ENCODE data around the gene MMS22L.

DNA sequence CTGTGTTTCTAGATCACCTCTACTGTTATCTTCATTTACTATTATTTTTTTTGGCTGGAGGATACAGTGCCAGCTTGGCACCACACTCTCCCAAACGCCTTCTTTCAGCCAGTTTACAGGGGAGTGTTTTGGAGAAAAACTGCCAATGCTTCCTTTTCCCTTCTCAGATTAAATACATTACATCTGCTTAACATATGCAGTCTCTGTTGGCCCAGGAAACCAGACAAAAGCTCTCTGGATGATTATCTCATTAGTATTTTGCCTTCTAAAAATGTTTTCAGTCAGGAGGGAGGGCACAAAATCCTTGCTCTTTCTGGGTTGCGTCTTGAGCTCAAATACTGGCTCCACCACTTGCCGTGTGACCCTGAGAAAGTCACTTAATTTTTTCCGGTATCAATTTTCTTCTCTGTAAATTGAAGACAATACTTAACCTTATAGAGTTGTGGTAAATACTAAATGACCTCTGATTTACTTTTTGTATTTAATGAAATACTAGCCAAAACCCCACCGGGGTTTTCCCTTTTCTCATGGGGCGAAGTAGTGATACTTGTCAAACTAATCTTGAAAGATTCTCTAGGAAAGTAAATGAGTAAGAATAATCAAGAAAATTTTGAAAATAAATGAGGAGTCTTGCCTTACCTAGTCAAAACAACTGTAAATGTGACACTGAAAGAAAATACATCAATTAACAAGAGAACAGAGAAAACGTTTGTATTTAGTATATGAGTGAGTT is 146.2 kb downstream of the MMS22L start:
- TF ChIP-seq TAF1 (IDR thresholded peaks at IDR 0.05; ENCODE audit: borderline replicate concordance, insufficient read depth, low read length) (no peak), POLR2AphosphoS5 (IDR thresholded peaks at IDR 0.05; ENCODE audit: low read depth, low read length) (no peak), SIN3A (IDR thresholded peaks at IDR 0.05; ENCODE audit: borderline replicate concordance, insufficient read depth, low read length) (no peak)
- TF ChIP-seq, protein P1, sequence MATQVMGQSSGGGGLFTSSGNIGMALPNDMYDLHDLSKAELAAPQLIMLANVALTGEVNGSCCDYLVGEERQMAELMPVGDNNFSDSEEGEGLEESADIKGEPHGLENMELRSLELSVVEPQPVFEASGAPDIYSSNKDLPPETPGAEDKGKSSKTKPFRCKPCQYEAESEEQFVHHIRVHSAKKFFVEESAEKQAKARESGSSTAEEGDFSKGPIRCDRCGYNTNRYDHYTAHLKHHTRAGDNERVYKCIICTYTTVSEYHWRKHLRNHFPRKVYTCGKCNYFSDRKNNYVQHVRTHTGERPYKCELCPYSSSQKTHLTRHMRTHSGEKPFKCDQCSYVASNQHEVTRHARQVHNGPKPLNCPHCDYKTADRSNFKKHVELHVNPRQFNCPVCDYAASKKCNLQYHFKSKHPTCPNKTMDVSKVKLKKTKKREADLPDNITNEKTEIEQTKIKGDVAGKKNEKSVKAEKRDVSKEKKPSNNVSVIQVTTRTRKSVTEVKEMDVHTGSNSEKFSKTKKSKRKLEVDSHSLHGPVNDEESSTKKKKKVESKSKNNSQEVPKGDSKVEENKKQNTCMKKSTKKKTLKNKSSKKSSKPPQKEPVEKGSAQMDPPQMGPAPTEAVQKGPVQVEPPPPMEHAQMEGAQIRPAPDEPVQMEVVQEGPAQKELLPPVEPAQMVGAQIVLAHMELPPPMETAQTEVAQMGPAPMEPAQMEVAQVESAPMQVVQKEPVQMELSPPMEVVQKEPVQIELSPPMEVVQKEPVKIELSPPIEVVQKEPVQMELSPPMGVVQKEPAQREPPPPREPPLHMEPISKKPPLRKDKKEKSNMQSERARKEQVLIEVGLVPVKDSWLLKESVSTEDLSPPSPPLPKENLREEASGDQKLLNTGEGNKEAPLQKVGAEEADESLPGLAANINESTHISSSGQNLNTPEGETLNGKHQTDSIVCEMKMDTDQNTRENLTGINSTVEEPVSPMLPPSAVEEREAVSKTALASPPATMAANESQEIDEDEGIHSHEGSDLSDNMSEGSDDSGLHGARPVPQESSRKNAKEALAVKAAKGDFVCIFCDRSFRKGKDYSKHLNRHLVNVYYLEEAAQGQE (IDR thresholded peaks at IDR 0.05; ENCODE audit: insufficient read depth in 1 of 2, low read depth in 2 of 2, low read length in 2 of 2): no peak

All from PFSK-1 (cell line).